ENCODE data around the gene MAB21L4. TPM values are rescaled to one million over a fixed set of nuclear protein-coding genes. Genes with fewer than 3 reads are reported as not detected.

The MAB21L4 gene
- total and polyA plus RNA-seq, 2 donors (not counting 3 experiments of a cell fraction or from before 2014, with no cell fraction given): not detected

DNA sequence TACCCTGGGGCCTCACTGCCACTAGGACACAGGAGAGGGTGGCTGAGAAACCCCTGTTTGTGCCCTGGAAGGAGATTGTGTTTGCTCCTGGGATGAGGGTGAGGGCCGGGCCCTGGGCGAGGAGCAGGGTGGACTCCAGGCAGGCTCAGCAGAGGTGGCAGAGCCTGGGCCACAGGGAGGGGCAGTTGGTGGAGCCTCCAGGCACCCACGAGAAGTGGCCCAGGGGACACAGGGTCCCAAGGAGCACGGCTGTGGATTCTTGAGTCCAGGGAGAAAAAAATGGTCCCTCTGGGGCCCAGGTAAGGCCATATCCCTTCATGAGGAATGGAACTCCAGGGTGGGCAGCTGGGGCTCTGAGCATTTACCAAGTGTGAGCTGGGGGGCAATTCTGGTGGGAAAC is 8.3 kb downstream of the MAB21L4 start:
- Histone ChIP-seq H3K4me3 (replicated peaks in 1 of 3; ENCODE audit: insufficient read depth in 1 of 3, low read depth in 1 of 3, low read length in 3 of 3) (no peak overlapping the region), H3K36me3 (ENCODE audit: control insufficient read depth in 2 of 2, extremely low read depth in 1 of 2, insufficient read depth in 2 of 2, low read length in 2 of 2) (no peaks in the 10 kb centered on the region), H3K9ac (replicated peaks; ENCODE audit: extremely low read depth, insufficient read depth, low read length) (no peak overlapping the region), H3K79me2 (ENCODE audit: control insufficient read depth, insufficient read depth, low read length) (no peaks in the 10 kb centered on the region), H3K4me1 (ENCODE audit: control insufficient read depth, extremely low read depth, insufficient read depth, low read length) (no peaks in the 10 kb centered on the region), H4K20me1 (replicated peaks; ENCODE audit: control insufficient read depth, extremely low read depth, insufficient read depth, low read length) (no peaks in the 10 kb centered on the region), H3K4me2 (ENCODE audit: insufficient read depth, low read length) (no peak overlapping the region), H2AFZ (ENCODE audit: low read depth, low read length) (no peak overlapping the region), H3K27ac (ENCODE audit: insufficient read depth, low read depth, low read length) (no peak overlapping the region), H3K27me3 (ENCODE audit: control insufficient read depth in 2 of 2, insufficient read depth in 2 of 2, low read length in 2 of 2) (peaks cover 0 to 1% of the 10 kb centered on the region in 2 experiments), H3K9me3 (replicated peaks; ENCODE audit: control insufficient read depth, insufficient read depth, low read length) (no peaks in the 10 kb centered on the region), H3K9me1 (replicated peaks; ENCODE audit: control insufficient read depth, extremely low read depth, insufficient read depth, low read length) (no peaks in the 10 kb centered on the region)
- ChIA-PET POLR2A (no interaction called here), CTCF (no interaction called here)
- dilution Hi-C loops (cut with MboI; ENCODE audit: extremely low pct_ligation_motif_present, low sequenced_read_pairs): no loop called here
- DNase-seq (ENCODE audit: low read depth, low spot score): no peak
- FAIRE-seq: no peak
- BruUV-seq (replicated peaks): no TSS peak
- TF ChIP-seq FOS (IDR thresholded peaks at IDR 0.05; ENCODE audit: borderline replicate concordance, insufficient read depth, low read length): no peak
- TF ChIP-seq EZH2 (IDR thresholded peaks at IDR 0.05; ENCODE audit: borderline replicate concordance, low read depth, low read length, severe bottlenecking): no peak
- TF ChIP-seq, protein P1, sequence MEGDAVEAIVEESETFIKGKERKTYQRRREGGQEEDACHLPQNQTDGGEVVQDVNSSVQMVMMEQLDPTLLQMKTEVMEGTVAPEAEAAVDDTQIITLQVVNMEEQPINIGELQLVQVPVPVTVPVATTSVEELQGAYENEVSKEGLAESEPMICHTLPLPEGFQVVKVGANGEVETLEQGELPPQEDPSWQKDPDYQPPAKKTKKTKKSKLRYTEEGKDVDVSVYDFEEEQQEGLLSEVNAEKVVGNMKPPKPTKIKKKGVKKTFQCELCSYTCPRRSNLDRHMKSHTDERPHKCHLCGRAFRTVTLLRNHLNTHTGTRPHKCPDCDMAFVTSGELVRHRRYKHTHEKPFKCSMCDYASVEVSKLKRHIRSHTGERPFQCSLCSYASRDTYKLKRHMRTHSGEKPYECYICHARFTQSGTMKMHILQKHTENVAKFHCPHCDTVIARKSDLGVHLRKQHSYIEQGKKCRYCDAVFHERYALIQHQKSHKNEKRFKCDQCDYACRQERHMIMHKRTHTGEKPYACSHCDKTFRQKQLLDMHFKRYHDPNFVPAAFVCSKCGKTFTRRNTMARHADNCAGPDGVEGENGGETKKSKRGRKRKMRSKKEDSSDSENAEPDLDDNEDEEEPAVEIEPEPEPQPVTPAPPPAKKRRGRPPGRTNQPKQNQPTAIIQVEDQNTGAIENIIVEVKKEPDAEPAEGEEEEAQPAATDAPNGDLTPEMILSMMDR (IDR thresholded peaks at IDR 0.05; ENCODE audit: extremely low read depth in 1 of 2, insufficient read depth in 1 of 2, low read depth in 1 of 2, low read length in 2 of 2): no peak
- no peak for TF ChIP-seq GATA2 (IDR thresholded peaks at IDR 0.05; ENCODE audit: insufficient read depth, insufficient read length, low read depth, low read length)
- no peak for TF ChIP-seq JUN (IDR thresholded peaks at IDR 0.05; ENCODE audit: borderline replicate concordance, insufficient read depth, insufficient read length, low read depth)
- TF ChIP-seq POLR2AphosphoS5 (IDR thresholded peaks at IDR 0.05; ENCODE audit: insufficient read depth, low read depth, low read length): no peak
- TF ChIP-seq, protein P2, sequence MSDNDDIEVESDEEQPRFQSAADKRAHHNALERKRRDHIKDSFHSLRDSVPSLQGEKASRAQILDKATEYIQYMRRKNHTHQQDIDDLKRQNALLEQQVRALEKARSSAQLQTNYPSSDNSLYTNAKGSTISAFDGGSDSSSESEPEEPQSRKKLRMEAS (IDR thresholded peaks at IDR 0.05; ENCODE audit: insufficient read depth, insufficient read length): no peak
- TF ChIP-seq MYC (IDR thresholded peaks at IDR 0.05; ENCODE audit: low read depth, low read length): no peak
- TF ChIP-seq POLR2A (IDR thresholded peaks at IDR 0.05; ENCODE audit: low read depth, low read length): no peak
- intact Hi-C loops (cut with micrococcal nuclease): no loop called here

Measured in endothelial cell of umbilical vein (primary cell).